ENCODE data around the gene WDR89.

The WDR89 gene

DNA sequence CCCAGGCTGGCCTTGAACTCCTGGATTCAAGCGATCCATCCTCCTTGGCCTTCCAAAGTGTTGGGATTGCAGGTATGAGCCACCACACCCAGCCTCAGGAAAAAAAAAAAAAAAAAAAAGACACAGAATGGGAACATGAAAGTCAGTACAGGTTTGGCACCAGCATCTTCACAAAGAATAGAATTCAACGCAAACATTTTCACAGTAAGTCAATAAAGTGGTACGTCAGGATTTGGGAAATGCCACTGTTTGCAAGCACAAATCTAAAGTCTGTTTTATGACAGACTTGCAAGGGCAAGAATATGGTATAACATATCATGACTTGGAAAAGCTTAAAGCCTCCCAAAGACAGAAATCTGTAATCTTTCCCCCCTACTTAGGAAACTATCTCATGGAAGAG lies 34.9 kb upstream of the WDR89 start:
- no peak overlapping the region for H3K27ac ChIP-seq (ENCODE audit: low read length)
- no peak overlapping the region for H2AFZ ChIP-seq (ENCODE audit: low read depth, low read length)
- no peaks in the 10 kb centered on the region for H4K20me1 ChIP-seq (ENCODE audit: insufficient read depth, low read length)
- H3K4me2 ChIP-seq (ENCODE audit: low read length): no peak overlapping the region
- TF ChIP-seq EZH2phosphoT487 (IDR thresholded peaks at IDR 0.05; ENCODE audit: low read depth): no peak
- TF ChIP-seq, protein P1, sequence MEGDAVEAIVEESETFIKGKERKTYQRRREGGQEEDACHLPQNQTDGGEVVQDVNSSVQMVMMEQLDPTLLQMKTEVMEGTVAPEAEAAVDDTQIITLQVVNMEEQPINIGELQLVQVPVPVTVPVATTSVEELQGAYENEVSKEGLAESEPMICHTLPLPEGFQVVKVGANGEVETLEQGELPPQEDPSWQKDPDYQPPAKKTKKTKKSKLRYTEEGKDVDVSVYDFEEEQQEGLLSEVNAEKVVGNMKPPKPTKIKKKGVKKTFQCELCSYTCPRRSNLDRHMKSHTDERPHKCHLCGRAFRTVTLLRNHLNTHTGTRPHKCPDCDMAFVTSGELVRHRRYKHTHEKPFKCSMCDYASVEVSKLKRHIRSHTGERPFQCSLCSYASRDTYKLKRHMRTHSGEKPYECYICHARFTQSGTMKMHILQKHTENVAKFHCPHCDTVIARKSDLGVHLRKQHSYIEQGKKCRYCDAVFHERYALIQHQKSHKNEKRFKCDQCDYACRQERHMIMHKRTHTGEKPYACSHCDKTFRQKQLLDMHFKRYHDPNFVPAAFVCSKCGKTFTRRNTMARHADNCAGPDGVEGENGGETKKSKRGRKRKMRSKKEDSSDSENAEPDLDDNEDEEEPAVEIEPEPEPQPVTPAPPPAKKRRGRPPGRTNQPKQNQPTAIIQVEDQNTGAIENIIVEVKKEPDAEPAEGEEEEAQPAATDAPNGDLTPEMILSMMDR (IDR thresholded peaks at IDR 0.05; ENCODE audit: low read depth, low read length): no peak
- no peak overlapping the region for H3K9ac ChIP-seq (ENCODE audit: low read length)
- no peaks in the 10 kb centered on the region for H3K79me2 ChIP-seq (ENCODE audit: low read length)
- peaks cover 2% of the 10 kb centered on the region for H3K36me3 ChIP-seq (replicated peaks; ENCODE audit: low read depth, low read length)
- H3K9me3 ChIP-seq (ENCODE audit: insufficient read depth, low read length): no peaks in the 10 kb centered on the region
- H3K4me1 ChIP-seq (ENCODE audit: low read length): peaks cover 16% of the 10 kb centered on the region
- no peaks in the 10 kb centered on the region for H3K27me3 ChIP-seq (ENCODE audit: low read depth, low read length)
- H3K4me3 ChIP-seq (ENCODE audit: low read length): no peak overlapping the region

DNA sequence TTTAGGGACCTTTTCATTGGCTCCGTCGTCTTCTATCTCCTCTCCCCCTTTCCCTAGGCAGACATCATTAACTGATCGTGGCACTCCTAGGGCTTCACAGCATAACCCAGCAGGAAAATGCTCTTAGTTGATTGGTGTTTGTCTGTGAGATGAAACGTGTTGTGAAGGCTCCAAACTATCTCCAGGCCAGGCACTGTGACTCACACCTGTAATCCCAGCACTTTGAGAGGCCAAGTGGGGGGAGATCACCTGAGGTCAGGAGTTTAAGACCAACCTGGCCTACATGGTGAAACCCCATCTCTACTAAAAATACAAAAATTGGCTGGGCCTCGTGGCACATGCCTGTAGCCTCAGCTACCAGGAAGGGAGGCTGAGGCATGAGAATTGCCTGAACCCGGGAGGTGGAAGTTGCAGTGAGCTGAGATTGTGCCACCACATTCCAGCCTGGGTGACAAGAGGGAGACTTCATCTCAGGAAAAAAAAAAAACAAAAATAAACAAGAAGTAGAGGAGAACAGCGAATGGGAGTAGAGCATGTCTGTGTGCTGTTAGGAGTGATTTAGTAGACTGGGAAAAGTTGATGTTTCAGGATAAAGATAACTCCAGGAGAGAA lies 32.3 kb upstream of the WDR89 start:
- peaks cover 25% of the 10 kb centered on the region for H3K4me1 ChIP-seq (ENCODE audit: low read length)
- no peak overlapping the region for H3K27ac ChIP-seq (ENCODE audit: low read length)
- H3K36me3 ChIP-seq (replicated peaks; ENCODE audit: low read depth, low read length): no peaks in the 10 kb centered on the region
- H3K27me3 ChIP-seq (ENCODE audit: low read depth, low read length): no peaks in the 10 kb centered on the region
- no peaks in the 10 kb centered on the region for H3K79me2 ChIP-seq (ENCODE audit: low read length)
- H3K4me3 ChIP-seq (ENCODE audit: low read length): no peak overlapping the region
- no peak overlapping the region for H3K9ac ChIP-seq (ENCODE audit: low read length)
- no peaks in the 10 kb centered on the region for H3K9me3 ChIP-seq (ENCODE audit: insufficient read depth, low read length)
- no peak overlapping the region for H2AFZ ChIP-seq (ENCODE audit: low read depth, low read length)
- H4K20me1 ChIP-seq (ENCODE audit: insufficient read depth, low read length): no peaks in the 10 kb centered on the region
- TF ChIP-seq EZH2phosphoT487 (IDR thresholded peaks at IDR 0.05; ENCODE audit: low read depth): no peak
- TF ChIP-seq, protein P1 (IDR thresholded peaks at IDR 0.05; ENCODE audit: low read depth, low read length): no peak
- no peak overlapping the region for H3K4me2 ChIP-seq (ENCODE audit: low read length)

DNA sequence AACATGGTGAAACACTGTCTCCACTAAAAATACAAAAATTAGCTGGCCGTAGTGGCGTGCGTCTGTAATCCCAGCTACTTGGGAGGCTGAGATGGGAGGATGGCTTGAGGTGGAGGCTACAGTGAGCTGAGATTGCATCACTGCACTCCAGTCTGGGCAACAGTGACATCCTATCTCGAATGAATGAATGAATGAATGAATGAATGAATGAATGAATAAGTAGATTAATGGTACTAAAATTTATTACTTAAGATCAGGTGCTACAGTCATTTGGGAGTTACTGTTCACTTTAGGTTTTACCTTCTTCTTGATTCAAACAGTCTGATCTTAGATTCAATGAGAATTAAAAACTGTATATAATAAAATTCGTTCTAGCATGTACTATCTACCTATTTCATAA lies 31.6 kb upstream of the WDR89 start:
- Histone ChIP-seq H2AFZ (ENCODE audit: low read depth, low read length) (no peak overlapping the region), H3K36me3 (replicated peaks; ENCODE audit: low read depth, low read length) (no peaks in the 10 kb centered on the region), H3K27me3 (ENCODE audit: low read depth, low read length) (no peaks in the 10 kb centered on the region), H3K27ac (ENCODE audit: low read length) (no peak overlapping the region), H3K9me3 (ENCODE audit: insufficient read depth, low read length) (no peaks in the 10 kb centered on the region), H3K79me2 (ENCODE audit: low read length) (no peaks in the 10 kb centered on the region), H3K4me3 (ENCODE audit: low read length) (no peak overlapping the region), H4K20me1 (ENCODE audit: insufficient read depth, low read length) (no peaks in the 10 kb centered on the region), H3K4me1 (ENCODE audit: low read length) (peaks cover 25% of the 10 kb centered on the region), H3K4me2 (ENCODE audit: low read length) (no peak overlapping the region), H3K9ac (ENCODE audit: low read length) (no peak overlapping the region)
- TF ChIP-seq, protein P1 (IDR thresholded peaks at IDR 0.05; ENCODE audit: low read depth, low read length): no peak
- no peak for TF ChIP-seq EZH2phosphoT487 (IDR thresholded peaks at IDR 0.05; ENCODE audit: low read depth)

DNA sequence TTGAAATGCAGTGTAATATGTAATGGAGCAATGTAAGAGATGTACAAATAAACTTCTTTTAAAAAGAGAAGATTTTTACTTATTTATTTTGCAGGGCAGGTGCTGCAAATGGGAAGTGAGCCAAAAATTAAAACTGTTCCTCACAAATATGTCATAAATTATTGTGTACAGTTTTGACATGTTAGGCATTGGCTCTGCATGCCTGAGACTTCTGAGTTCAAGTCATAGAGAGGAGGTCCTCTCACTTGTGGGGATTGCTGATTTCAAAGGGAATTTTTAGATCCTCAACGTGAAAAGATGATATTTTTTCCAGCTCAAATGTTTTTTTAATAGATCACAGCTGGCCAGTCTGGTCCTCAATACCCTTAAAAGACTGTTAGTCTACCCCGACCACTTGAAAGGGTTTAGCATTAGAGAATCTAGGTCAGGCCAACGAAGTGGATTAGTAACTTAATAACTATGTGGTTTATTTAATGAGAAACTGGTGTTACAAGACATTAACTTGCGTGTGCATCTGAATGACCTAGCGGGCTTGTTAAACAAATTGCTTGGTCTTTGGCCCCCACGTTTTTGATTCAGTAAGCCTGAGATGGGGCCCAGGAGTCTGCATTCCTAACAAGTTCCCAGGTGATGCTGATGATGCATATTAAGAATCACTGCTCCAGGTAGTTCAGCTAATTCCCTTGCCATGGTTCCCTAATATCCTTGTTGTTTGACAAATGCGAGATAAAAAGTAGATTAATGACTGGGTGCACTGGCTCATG lies 30.9 kb upstream of the WDR89 start:
- H3K27ac ChIP-seq (ENCODE audit: low read length): peak overlapping the region; percentile 18; the same call in 1 of the 2 replicates
- no peaks in the 10 kb centered on the region for H3K27me3 ChIP-seq (ENCODE audit: low read depth, low read length)
- H4K20me1 ChIP-seq (ENCODE audit: insufficient read depth, low read length): no peaks in the 10 kb centered on the region
- no peaks in the 10 kb centered on the region for H3K79me2 ChIP-seq (ENCODE audit: low read length)
- H3K4me3 ChIP-seq (ENCODE audit: low read length): peak overlapping the region; percentile 20; the same call in 1 of the 2 replicates
- TF ChIP-seq, protein P1 (IDR thresholded peaks at IDR 0.05; ENCODE audit: low read depth, low read length): no peak
- no peak for TF ChIP-seq EZH2phosphoT487 (IDR thresholded peaks at IDR 0.05; ENCODE audit: low read depth)
- H3K4me2 ChIP-seq (ENCODE audit: low read length): peak overlapping the region; percentile 48
- H3K9me3 ChIP-seq (ENCODE audit: insufficient read depth, low read length): no peaks in the 10 kb centered on the region
- H3K4me1 ChIP-seq (ENCODE audit: low read length): peaks cover 25% of the 10 kb centered on the region
- no peak overlapping the region for H2AFZ ChIP-seq (ENCODE audit: low read depth, low read length)
- H3K9ac ChIP-seq (ENCODE audit: low read length): peak overlapping the region; percentile 2; the same call in 1 of the 2 replicates
- H3K36me3 ChIP-seq (replicated peaks; ENCODE audit: low read depth, low read length): no peaks in the 10 kb centered on the region

All from OCI-LY3 (cell line).